Measurements from ENCODE around the gene SSBP3.

- TF ChIP-seq, protein P1, sequence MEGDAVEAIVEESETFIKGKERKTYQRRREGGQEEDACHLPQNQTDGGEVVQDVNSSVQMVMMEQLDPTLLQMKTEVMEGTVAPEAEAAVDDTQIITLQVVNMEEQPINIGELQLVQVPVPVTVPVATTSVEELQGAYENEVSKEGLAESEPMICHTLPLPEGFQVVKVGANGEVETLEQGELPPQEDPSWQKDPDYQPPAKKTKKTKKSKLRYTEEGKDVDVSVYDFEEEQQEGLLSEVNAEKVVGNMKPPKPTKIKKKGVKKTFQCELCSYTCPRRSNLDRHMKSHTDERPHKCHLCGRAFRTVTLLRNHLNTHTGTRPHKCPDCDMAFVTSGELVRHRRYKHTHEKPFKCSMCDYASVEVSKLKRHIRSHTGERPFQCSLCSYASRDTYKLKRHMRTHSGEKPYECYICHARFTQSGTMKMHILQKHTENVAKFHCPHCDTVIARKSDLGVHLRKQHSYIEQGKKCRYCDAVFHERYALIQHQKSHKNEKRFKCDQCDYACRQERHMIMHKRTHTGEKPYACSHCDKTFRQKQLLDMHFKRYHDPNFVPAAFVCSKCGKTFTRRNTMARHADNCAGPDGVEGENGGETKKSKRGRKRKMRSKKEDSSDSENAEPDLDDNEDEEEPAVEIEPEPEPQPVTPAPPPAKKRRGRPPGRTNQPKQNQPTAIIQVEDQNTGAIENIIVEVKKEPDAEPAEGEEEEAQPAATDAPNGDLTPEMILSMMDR (IDR thresholded peaks at IDR 0.05), result no peak
- TF ChIP-seq POLR2A (IDR thresholded peaks at IDR 0.05), result no peak
Measured at GRCh38 chr1:54387419-54387818, 18.8 kb downstream of the SSBP3 start.
